Effector memory CD8-positive, alpha-beta T cell (primary cell): ENCODE data around the gene RPGRIP1L.

Source experiments
- ATAC-seq: fragments of 150-1000 bp; cut with Tn5 transposase; replicated peaks from 2 replicates; pipeline ENCODE4 v1.10.0; 2021; ENCODE audit warnings: mild to moderate bottlenecking, moderate library complexity
- DNase-seq, 3 experiments: peaks; one replicate each; pipeline ENCODE4 v3.0.0; 2021
- H3K27ac Mint-ChIP-seq, 2 donors: one replicate each; pipeline ENCODE4 v1.8.0; 2022; ENCODE audit warnings: mild to moderate bottlenecking in 2 of 2, mixed read lengths in 2 of 2, moderate library complexity in 2 of 2
- H3K27me3 Mint-ChIP-seq, 2 donors: one replicate each; pipeline ENCODE4 v1.8.0; 2022; ENCODE audit warnings: mixed read lengths in 2 of 2
- H3K36me3 Mint-ChIP-seq: one replicate; pipeline ENCODE4 v1.8.0; 2022; ENCODE audit warnings: mild to moderate bottlenecking, moderate library complexity, mixed read lengths; ENCODE audit not compliant: insufficient read depth
- H3K4me1 Mint-ChIP-seq, 2 donors: one replicate each; pipeline ENCODE4 v1.8.0; 2022; ENCODE audit warnings: low read depth in 2 of 2, mixed read lengths in 2 of 2
- H3K4me3 Mint-ChIP-seq, 2 donors: one replicate each; pipeline ENCODE4 v1.8.0; 2022; ENCODE audit warnings: mild to moderate bottlenecking in 2 of 2, mixed read lengths in 2 of 2, moderate library complexity in 2 of 2
- H3K9me3 Mint-ChIP-seq, 2 donors: one replicate each; pipeline ENCODE4 v1.8.0; 2022; ENCODE audit warnings: mixed read lengths in 2 of 2

Gene RPGRIP1L

GRCh38 chr16:53600126-53600525 lies 103.5 kb downstream of the RPGRIP1L start:
- no peaks in the 10 kb centered on the region for H3K4me1 Mint-ChIP-seq
- ATAC-seq (no peak), DNase-seq (no peak)
- H3K36me3 Mint-ChIP-seq = no peaks in the 10 kb centered on the region
- H3K27me3 Mint-ChIP-seq = no peaks in the 10 kb centered on the region
- H3K27ac Mint-ChIP-seq = no peak overlapping the region
- no peak overlapping the region for H3K4me3 Mint-ChIP-seq
- peaks cover 0 to 7% of the 10 kb centered on the region in 2 donors for H3K9me3 Mint-ChIP-seq

GRCh38 chr16:53599548-53599947 lies 104.1 kb downstream of the RPGRIP1L start:
- H3K4me1 Mint-ChIP-seq = no peaks in the 10 kb centered on the region
- H3K4me3 Mint-ChIP-seq = no peak overlapping the region
- no peak for DNase-seq
- no peak for ATAC-seq
- peaks cover 0 to 7% of the 10 kb centered on the region in 2 donors for H3K9me3 Mint-ChIP-seq
- no peaks in the 10 kb centered on the region for H3K27me3 Mint-ChIP-seq
- H3K36me3 Mint-ChIP-seq = no peaks in the 10 kb centered on the region
- H3K27ac Mint-ChIP-seq = no peak overlapping the region

GRCh38 chr16:53598511-53599275 lies 105.0 kb downstream of the RPGRIP1L start:
- no peak for DNase-seq
- Mint-ChIP-seq H3K9me3 (peaks cover 0 to 7% of the 10 kb centered on the region in 2 donors), H3K4me3 (no peak overlapping the region), H3K4me1 (no peaks in the 10 kb centered on the region), H3K27me3 (no peaks in the 10 kb centered on the region), H3K36me3 (no peaks in the 10 kb centered on the region), H3K27ac (no peak overlapping the region)
- no peak for ATAC-seq

- Mint-ChIP-seq H3K4me3 (no peak overlapping the region), H3K4me1 (no peaks in the 10 kb centered on the region), H3K9me3 (peaks cover 0 to 7% of the 10 kb centered on the region in 2 donors), H3K27ac (no peak overlapping the region), H3K36me3 (no peaks in the 10 kb centered on the region), H3K27me3 (no peaks in the 10 kb centered on the region)
- no peak for ATAC-seq
- DNase-seq = no peak
Observed at GRCh38 chr16:53597776-53598175, 105.9 kb downstream of the RPGRIP1L start.

- Mint-ChIP-seq H3K36me3 (no peaks in the 10 kb centered on the region), H3K9me3 (no peaks in the 10 kb centered on the region), H3K4me1 (no peaks in the 10 kb centered on the region), H3K27ac (no peak overlapping the region), H3K27me3 (peaks cover 0 to 4% of the 10 kb centered on the region in 2 donors), H3K4me3 (no peak overlapping the region)
- no peak for ATAC-seq
- no peak for DNase-seq
Observed at GRCh38 chr16:53588081-53588648, 115.5 kb downstream of the RPGRIP1L start.

GRCh38 chr16:53583401-53583800 lies 120.3 kb downstream of the RPGRIP1L start:
- DNase-seq (no peak), ATAC-seq (no peak)
- no peak overlapping the region for H3K27ac Mint-ChIP-seq
- no peaks in the 10 kb centered on the region for H3K4me1 Mint-ChIP-seq
- H3K36me3 Mint-ChIP-seq = no peaks in the 10 kb centered on the region
- H3K4me3 Mint-ChIP-seq = no peak overlapping the region
- H3K9me3 Mint-ChIP-seq = no peaks in the 10 kb centered on the region
- H3K27me3 Mint-ChIP-seq = no peaks in the 10 kb centered on the region

GRCh38 chr16:53581784-53582183 lies 121.9 kb downstream of the RPGRIP1L start:
- no peak for ATAC-seq
- H3K9me3 Mint-ChIP-seq = no peaks in the 10 kb centered on the region
- H3K27me3 Mint-ChIP-seq = no peaks in the 10 kb centered on the region
- no peak overlapping the region for H3K27ac Mint-ChIP-seq
- H3K4me3 Mint-ChIP-seq = no peak overlapping the region
- DNase-seq = no peak
- no peaks in the 10 kb centered on the region for H3K4me1 Mint-ChIP-seq
- no peaks in the 10 kb centered on the region for H3K36me3 Mint-ChIP-seq

- Mint-ChIP-seq H3K27me3 (no peaks in the 10 kb centered on the region), H3K4me3 (no peak overlapping the region), H3K4me1 (no peaks in the 10 kb centered on the region), H3K9me3 (no peaks in the 10 kb centered on the region), H3K36me3 (no peaks in the 10 kb centered on the region), H3K27ac (no peak overlapping the region)
- ATAC-seq (no peak), DNase-seq (no peak)
Observed at GRCh38 chr16:53580038-53580802, 123.4 kb downstream of the RPGRIP1L start.

- no peak overlapping the region for H3K27ac Mint-ChIP-seq
- H3K27me3 Mint-ChIP-seq = no peaks in the 10 kb centered on the region
- no peaks in the 10 kb centered on the region for H3K36me3 Mint-ChIP-seq
- no peak overlapping the region for H3K4me3 Mint-ChIP-seq
- ATAC-seq (no peak), DNase-seq (no peak)
- peaks cover 4 to 13% of the 10 kb centered on the region in 2 donors for H3K9me3 Mint-ChIP-seq
- no peaks in the 10 kb centered on the region for H3K4me1 Mint-ChIP-seq
Observed at GRCh38 chr16:53576904-53577303, 126.8 kb downstream of the RPGRIP1L start.

GRCh38 chr16:53576210-53576609 lies 127.4 kb downstream of the RPGRIP1L start:
- Mint-ChIP-seq H3K9me3 (peaks cover 7 to 20% of the 10 kb centered on the region in 2 donors), H3K27ac (no peak overlapping the region), H3K4me3 (no peak overlapping the region), H3K27me3 (no peaks in the 10 kb centered on the region), H3K36me3 (no peaks in the 10 kb centered on the region), H3K4me1 (no peaks in the 10 kb centered on the region)
- no peak for DNase-seq
- ATAC-seq = no peak

GRCh38 chr16:53571763-53572162 lies 131.9 kb downstream of the RPGRIP1L start:
- H3K36me3 Mint-ChIP-seq = no peaks in the 10 kb centered on the region
- H3K27me3 Mint-ChIP-seq = peaks cover 6 to 15% of the 10 kb centered on the region in 2 donors
- H3K9me3 Mint-ChIP-seq = peaks cover 10 to 27% of the 10 kb centered on the region in 2 donors
- no peak overlapping the region for H3K27ac Mint-ChIP-seq
- no peaks in the 10 kb centered on the region for H3K4me1 Mint-ChIP-seq
- DNase-seq (no peak), ATAC-seq (no peak)
- no peak overlapping the region for H3K4me3 Mint-ChIP-seq

- Mint-ChIP-seq H3K4me1 (no peaks in the 10 kb centered on the region), H3K36me3 (no peaks in the 10 kb centered on the region), H3K4me3 (no peak overlapping the region), H3K27me3 (peaks cover 6 to 15% of the 10 kb centered on the region in 2 donors), H3K9me3 (peaks cover 6 to 11% of the 10 kb centered on the region in 2 donors), H3K27ac (no peak overlapping the region)
- DNase-seq (no peak), ATAC-seq (no peak)
Observed at GRCh38 chr16:53566552-53567245, 137.0 kb downstream of the RPGRIP1L start.

GRCh38 chr16:53565296-53565863 lies 138.3 kb downstream of the RPGRIP1L start:
- Mint-ChIP-seq H3K36me3 (no peaks in the 10 kb centered on the region), H3K4me3 (no peak overlapping the region)

More at GRCh38 chr16:53565296-53565863, 138.3 kb downstream of the RPGRIP1L start:
- Mint-ChIP-seq H3K27ac (no peak overlapping the region), H3K9me3 (no peaks in the 10 kb centered on the region), H3K27me3 (peaks cover 6 to 15% of the 10 kb centered on the region in 2 donors), H3K4me1 (no peaks in the 10 kb centered on the region)
- no peak for ATAC-seq
- no peak for DNase-seq
